Endothelial cell of hepatic sinusoid (primary cell): ENCODE results near the gene B3GAT2.

Experiments
- in situ Hi-C: cut with HindIII; loops from 2 replicates; pipeline ENCODE4 v1.10.0; 2017; ENCODE audit warnings: low sequenced_read_pairs

The B3GAT2 gene

DNA sequence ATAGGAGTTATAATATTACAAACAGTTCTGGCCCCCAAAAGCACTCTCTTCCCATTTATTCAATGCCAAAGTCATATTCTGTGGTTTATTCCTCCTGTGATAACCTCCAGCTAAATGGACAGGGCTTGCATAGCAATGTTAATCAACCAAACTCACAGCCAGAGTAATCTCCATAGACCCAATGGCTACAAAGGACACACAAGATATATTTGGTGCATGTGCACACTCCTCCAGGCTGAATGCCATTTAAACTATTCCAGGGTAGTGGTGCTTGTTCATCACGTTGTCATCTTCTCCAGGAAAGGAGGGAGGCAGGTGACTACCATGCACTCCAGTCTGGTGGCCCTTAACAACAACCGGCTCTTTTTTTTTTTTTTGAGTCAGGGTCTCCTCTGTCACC, 56.8 kb downstream of the B3GAT2 start:
- in situ Hi-C loops, result no loop called here

DNA sequence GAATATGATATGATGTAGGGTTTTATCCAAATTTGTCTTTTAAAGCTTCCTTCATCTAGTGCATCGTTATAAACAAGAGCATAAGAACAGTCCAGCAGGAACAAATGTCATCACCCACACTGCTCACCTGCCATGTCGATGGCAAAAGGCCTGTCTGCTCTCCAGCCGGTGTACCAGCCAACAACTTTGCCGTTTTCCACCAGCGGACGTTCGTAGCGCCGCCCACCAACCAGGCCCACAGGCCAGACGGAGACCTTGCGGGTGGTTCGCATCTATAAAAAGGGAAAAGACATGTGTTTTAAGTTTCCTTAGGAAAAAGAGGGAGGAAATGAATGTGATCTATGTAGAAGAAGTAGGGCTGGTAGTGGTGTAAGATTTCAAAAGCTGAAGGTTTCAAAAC, 62.9 kb downstream of the B3GAT2 start:
- in situ Hi-C loops, result loop anchor here (10.0 kb wide), 1 partner anchor 189 kb away; no protein-coding TSS in a partner anchor

DNA sequence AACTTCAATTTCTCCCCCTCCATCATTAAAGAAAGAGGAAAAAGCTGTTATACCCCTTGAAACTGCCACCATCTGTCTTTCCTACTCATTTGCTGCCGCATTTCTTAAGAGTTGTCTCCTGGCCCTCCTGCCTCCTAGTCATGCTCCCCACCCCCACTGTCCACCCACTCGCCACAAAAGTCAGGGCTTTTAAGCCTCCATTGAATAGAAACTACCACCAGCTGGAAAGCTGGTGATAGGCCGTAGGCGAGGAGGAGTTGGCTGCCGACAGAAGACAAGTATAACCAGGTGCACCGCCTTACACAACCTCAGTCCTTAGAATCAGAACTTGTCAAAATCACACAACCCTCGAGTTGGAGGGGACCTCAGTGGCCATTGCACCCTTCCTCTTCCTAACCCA, 67.6 kb downstream of the B3GAT2 start:
- in situ Hi-C loops, result no loop called here

DNA sequence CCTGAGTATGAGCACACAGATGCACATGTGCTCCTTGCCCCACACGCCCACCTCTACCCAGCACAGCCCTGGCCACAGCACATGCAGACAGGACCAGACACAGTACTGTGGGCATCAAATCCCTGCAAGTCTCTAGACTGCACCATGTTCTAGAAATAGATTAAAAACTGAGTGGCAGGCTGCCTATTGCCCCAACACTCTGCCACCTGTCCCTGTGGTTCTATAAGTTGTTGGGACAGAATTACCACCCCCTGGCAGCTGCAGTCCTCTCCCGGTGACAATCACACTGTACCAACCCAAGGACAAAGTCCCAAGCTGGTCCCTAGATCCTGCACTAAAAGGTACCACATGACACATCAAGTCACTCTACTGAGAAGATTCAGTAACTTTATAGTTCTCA, 70.2 kb downstream of the B3GAT2 start:
- in situ Hi-C loops, result no loop called here

DNA sequence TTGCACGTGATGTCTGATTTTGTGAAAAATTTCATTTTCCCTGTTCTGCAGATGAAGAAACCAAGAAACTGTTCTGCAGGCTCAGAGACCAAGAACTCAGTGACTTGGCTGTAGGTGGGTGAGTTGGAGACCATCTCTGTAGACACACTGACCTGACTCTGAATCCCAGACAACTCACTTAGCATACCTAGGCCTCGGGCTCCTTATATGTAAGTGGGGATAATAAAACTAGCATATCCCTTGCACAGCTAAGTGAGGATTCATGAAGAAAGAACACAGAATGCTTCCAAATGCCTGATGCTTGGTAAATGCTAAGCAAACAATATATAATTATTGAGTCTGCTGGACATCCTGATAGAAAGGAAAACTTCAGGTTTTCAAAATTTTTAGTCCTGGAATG, 70.8 kb downstream of the B3GAT2 start:
- in situ Hi-C loops, result no loop called here

DNA sequence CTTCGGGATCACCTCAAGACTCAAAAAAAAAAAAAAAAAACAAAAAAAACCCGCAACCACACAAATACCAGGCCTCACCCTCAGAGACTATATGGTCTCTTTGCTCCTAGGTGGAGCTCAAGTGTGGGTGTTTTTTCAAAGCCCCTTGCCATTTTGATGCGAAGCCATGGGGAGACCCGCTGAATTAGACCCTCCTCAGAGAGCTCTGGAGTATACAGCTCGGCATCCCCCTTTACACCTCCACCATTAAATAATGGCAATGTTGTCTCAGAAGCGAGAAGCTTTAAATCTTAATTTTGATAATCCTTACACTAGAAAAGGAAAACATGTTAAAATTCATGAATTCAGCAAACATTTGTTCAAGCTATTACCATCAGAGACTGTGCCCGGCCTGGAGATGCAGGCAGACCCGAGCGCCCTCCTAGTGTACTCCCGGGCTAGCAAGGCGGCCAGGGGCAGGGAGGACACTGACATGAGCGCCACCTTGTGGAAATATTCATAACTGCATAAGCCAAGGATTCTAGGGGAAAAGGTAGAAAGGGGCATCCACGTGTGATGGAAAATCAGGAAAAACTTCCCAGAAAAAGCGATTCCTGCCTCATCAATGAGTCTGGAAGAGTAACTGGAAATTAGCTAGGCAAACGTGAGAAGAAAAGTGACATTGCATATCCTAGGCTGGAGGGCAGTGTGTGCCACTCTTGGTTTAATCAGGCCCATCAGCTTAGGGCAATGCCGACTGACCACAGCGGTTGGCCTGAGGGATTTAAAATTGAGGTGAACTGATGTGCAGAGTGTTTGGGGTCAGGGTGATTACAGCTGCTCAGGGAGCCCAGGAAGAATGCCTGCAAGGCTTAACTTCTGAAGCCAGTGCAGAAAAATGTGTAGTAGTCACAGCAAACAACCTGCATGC, 72.5 kb downstream of the B3GAT2 start:
- in situ Hi-C loops, result no loop called here

DNA sequence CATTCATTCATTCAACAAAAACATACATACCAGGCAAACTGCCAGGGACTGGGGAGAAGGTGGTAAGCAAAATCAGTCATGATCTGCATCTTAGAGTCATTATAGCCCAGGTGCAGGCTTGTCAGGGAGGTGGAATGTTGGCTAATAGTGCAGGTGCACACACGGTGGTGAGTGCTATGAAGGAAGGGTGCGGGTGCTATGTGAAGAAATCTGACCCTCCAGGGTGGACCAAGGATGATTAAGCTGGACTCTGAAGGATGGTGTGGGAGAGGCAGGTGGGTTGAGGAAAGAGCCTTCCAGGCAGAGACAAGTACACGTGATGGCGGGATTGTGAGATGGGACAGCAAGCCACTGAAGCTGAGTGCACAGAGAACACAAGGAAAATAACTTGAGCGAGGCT, 77.4 kb downstream of the B3GAT2 start:
- in situ Hi-C loops, result no loop called here

DNA sequence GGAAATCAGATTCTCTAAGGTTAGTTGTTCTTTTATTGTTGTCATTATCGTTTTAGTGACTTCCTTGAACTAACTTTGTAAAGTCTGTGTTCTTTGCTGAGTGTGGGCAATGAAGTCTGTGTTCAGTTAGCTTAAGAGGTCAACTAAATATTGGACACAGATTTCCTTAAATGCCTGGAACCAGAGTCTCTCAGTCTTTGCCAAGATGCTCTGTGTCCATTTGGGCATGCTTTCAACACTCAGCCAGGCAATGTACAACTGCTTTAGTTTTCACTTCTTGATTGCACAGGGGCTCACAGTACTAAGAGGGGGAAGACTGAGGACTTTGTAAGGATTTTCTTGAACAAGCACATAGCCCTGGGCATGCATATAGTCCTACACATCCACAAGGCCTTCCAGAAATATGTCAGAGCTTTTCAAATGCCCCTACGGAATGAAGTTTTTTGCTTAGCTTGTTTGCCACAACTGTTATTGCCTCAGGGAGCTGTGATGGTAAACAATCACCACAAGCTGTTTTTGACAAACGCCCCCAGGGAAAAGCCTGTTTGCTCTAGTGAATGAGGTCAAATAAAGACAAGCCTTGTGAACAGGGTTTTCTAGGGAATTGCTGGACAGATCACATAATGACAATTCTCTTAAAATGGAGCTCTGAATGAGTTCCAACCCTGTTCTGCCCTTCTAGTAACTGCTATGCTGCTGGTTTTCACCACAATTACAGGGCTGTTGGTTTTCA, 82.5 kb downstream of the B3GAT2 start:
- in situ Hi-C loops, result no loop called here

DNA sequence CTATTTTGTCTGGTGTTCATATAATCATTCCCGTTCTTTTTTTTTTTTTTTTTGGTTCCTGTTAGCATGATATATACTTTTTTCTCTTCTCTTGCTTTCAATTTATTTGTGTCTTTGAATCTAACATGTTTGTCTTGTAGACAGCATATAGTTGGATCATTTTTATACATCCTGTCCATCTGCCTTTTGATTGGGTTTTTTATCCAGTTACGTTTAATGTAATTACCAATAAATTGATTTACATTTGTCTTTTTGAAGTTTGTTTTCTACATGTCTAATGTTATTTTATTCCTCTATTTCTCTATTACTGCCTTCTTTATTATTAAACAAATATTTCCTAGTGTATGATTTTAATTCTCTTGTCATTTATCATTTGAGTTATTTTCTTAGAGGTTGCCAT, 84.4 kb downstream of the B3GAT2 start:
- in situ Hi-C loops, result no loop called here

DNA sequence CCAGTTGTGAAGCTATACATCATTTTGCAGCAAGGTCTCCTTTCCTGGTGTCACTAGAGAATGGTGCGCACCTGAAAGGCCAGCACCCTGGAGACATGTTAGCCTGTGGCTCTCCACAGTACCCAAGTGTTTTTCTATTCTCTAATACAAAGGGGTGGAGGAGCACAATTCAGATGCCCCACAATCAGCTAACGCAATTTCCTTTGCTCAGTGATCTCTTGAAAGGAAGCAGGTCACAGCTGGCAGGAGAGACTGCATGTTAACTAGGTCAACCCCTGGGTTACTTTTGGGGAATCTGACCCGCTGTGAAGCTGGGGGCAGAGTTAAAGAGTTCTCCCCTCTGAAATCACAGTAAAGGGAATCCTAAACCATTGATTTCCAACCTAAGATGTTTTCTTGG, 92.5 kb downstream of the B3GAT2 start:
- in situ Hi-C loops, result no loop called here

DNA sequence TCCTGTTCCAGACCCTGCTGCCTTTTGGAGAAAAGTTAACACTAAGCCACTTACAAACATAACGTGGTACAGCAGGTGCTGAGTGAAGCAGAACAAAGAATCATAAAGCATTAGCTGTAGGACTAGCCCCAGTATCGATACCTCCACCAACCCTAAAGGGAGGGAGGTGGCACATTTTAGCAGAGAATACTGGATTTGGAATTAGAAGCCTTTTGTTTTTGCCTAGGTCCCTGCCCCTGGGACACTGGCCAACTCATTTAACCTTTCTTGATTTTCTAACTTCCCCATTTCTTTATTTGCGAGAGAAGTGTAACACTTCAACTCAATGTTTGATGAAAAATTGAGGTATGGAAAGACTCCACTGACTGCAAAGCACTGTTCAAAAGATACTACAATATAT, 93.5 kb downstream of the B3GAT2 start:
- in situ Hi-C loops, result no loop called here

DNA sequence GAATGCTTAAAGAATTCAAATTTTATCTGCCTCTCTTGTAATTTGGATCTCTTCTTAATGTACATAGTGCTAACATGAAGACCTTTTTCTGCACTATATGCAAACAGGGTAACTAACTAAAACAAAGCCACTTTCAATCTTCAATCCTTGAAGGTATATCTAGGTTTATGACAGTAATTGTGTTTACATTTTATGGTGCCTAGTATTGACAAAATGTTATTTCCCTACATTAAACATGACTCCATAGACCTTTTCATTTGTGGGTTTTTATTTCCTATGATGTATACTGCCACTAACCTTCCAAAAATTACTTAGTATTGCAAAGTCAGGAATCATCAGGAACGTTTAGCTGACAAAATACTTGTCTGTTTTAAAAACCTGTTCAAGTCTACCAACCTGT, 95.9 kb downstream of the B3GAT2 start:
- in situ Hi-C loops, result no loop called here

DNA sequence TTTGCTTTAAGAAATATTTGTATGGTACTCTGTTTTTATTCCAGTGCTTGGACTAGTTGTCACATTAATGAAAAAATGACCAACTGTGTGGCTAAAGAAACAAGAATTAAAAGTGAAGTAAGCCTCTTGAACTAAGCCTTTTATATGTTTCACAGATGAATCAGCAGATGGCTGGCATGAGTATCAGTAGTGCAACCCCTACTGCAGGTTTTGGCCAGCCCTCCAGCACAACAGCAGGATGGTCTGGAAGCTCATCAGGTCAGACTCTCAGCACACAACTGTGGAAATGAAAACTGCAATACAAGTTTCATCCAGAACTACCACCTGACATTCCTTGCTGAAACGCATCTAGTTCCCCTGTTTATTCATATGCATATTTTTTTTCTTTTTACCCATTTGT, 96.8 kb downstream of the B3GAT2 start:
- in situ Hi-C loops, result no loop called here

DNA sequence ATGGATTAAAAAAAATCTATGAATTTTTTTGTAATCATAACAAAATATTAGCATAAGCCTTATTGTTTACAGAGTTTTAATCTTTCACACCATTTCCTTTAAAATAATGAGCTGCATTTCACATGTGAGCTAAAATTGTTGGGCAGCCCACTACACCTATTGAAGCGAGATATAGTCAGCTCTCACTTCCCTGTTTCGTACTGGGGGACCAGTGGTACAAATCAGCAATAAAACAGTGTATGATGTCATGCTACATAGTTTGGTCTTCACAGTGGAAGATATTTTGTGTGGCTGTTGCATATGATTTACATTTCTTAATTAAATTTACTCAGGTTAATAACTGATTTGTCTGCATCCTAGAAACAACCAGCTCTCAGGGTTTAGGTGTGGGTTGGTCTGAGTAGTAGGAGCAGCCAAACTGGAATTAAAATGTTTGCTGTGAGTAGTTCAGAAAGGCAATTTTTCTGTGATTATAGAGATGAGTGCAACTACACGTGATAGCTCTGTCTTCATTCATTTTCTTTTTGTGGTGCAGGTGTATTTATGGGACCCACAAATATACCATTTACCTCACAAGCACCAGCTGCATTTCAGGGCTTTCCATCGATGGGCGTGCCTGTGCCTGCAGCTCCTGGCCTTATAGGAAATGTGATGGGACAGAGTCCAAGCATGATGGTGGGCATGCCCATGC, 99.3 kb downstream of the B3GAT2 start:
- in situ Hi-C loops, result no loop called here

DNA sequence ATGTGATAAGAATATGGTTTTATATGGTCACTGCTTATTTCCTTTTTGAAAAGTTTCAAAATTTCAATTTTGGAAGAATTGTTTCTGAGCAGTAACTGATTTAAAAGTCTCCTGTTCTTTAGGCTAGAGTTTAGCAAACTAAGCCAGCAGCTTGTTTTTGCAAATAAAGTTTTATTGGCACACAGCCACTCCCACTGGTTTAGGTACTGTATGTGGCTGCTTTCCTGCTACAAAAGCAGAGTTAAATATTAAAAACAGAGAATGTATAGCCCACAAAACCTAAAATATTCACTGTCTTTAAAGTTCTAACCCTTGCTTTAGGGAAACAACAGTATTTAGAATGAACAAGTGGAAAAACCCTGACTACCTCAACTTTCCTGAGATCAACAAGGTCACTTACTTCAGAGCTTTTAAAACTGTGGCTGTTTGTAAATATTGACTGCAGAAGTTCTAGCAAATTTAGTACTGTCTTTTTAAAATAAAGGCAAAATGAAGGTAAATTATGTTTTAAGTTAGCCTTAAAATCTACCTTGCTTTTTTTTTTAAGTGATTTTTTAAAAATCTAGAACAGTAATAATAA, 104.1 kb downstream of the B3GAT2 start:
- in situ Hi-C loops, result no loop called here

DNA sequence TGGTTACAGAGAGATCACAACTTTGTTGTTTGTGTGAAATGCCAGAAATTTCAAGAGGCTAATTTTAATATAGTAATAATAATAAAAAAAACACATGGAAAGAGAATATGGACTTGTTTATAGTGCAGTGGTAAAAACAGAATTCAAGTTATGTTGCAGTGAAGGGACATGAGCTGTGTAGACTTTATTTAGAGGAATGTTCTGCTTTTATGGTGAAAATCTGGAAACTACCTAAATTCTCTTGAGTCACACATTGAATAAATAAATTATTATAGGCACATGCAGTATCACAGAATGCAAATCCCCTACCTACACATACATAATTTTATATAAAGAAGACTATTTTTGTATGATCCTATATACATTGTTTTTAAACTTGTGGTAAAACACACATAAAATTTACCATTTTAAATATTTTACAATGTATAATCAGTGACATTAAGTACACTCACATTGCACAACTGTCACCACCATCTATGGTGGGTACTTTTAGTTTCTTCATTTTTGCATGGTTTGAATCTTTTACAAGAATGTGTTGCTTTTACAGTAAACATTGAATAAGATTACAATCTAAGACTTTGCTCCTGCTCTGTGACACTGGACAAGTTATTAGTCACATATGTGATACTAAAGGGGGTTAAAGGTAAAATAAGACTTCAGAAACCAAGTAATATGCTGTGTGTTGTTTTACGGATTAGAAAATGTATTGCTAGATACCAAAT, 107.4 kb downstream of the B3GAT2 start:
- in situ Hi-C loops, result no loop called here

DNA sequence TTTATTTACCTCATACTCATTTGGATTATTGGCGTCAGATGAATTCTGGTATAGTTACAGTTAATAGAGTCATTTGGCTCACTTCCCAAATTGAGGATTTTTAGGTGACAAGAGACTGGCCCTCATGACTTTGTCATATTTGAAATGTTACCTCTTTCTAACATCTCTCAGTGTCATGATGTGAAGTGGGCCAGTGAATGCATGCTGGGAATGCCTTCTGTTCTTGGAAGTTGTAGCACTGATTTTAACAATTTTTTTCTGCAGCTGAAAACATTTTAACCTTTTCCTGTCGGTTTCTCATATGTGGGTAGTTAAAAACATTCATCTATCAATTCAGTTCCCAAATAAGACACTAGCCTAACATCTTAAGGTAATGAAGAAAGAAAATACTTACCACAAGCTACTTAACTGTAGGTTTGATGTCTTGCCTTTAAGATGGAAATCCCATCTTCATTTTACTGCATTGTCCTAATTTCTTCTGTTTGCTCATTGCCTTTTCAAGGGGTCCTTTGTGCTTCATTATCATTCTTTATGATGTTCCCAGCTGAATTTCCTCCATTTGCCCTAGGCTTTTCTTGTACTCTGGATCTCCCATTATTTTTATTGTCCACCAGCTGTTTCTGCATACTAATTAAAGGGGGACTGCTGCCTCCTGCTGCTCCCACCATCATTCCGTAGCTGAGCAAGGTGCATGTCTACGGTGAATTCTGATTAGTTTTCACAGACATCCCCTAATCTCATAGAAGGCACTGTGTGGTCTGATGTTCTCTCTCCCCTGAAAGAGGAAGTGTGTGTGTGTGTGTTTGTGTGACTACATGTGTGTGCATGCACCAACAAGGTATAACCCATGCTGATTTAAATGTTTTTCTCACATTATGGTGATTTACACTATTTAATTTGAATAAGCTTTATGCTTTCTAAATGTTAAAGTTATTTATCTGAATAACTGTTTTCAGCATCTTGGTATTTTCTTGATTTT, 109.5 kb downstream of the B3GAT2 start:
- in situ Hi-C loops, result no loop called here

DNA sequence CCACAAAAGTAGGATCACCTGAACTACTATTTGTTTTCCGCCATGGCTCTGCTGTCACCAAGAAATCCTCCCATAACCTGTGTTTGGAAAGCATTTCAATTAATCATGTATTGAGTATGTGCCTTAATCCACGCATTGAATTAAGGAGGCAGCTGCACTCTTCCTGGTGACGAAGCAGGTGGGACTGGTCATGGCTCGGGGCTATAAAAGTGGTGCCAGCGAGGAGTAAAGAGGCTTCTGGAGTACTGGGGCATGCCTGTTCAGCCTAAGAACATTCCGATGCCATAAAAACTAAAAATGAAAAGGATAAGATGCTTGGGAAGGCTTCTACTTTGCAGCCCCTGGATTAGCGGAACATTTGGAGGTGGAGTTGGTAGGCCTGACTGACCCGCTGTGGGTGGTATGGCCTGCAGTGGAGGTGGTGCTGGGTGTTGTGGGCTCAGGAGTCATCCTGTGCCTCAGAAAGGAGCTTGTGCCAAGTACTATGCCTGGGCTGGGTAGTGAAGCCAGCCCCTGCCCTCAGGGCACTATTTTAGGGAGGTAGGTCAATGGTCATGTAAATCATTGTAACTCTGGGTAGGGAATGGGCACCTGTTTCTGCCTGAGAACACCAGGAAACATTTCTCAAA, 110.5 kb downstream of the B3GAT2 start:
- in situ Hi-C loops, result no loop called here

DNA sequence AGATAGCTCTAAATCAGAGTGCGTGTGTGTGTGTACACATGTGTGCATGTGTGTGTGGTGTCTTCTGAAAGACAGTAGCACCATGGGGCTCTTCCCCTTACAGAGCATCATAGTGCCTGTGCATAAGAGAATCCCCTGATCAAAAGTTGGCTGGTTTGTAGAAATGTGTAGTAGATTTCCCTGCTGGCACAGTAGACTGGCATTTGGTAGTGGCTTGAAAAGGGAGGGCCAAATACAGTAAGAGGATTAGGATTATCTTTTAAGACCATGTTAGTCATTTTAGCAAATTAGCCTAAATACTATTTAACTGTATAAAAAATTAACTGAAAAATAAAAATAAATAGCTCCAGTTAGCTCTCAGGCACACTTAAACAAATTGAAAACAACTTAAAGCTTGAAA, 112.6 kb downstream of the B3GAT2 start:
- in situ Hi-C loops, result no loop called here
